ENCODE results near the gene UBR3.

The UBR3 gene

DNA sequence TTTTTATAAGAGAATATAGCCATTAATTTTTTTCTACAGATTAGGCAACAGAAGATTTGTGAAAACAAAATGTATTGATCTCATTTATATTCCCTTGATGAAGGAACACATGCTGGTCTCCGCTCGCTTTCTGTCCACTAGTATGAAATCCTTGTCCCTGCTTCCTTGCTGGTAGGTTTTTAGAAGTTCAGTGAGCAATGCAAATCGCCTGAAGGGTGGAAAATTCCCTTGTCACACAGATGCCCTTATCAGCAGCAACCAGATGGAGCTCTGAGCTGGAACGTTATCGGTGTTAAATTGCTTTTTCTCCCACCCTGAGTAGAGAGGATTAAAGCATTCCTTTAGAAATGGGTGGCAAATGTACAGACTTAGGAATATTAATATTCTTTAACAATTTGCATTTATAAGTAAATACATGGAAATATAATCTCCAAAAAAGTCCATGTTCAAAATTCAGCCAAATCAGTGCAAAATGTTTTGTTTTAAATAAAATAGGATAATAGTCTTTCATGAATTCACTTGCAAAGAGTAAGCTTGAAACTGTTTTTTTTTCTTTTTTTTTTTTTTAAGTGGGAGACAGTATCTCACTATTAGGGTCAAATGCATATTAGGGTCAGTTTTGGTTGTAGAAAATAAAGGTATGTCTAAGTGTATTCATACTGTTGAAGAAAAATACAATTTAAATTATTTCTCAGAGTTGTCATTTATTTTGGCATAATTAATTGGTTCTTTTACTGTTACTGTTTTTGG, 186.7 kb downstream of the UBR3 start:
- DNase-seq, result no peak

DNA sequence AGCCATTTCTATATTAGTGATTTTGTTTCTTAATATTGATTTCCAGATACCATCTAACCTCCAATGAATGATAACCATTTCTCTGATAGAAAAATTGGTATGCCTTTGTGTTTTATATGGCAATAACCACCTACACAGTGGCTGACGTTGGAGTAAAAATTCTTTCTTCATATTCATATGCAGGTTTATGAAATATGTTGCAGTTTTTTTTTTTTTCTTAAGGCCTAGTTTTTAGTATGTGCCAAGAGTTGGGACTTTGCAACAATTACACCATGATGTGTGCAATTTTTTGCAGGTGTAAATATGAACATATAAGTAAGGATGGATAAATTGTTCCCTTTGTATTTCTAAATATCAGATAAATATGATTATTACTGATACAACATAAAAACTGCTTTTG, 187.5 kb downstream of the UBR3 start:
- DNase-seq, result no peak

DNA sequence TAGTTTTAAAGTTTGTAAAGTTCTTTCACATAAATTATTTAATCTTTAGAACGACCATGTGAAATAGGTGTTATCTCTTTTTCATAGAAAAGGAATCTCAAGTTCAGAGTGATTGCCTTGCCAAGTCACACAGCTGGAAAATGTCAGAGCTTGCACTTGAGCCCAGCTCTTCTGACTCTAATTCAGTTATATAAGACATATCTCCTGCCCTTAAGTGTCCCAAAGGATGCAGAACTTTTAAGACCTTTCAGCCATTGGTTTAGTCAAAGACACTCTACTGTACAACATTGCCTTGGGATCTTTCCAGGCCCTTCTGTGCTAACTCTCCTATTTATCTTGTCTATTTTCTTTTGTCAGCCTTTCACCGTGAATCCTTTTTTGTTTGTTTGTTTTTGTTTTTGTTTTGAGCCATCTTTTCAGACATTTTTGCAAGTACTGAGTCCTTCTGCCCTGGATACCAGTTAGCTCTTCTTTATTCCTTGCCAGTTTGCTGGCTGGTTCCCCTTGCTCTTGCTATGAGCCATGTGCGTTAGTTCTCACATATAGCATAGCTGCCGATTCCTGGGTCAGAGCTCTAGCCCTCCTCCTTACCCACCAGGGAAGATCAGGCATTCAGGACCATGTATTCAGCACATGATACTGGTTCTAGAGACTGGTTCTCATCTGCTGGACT, 190.7 kb downstream of the UBR3 start:
- no peak for DNase-seq

DNA sequence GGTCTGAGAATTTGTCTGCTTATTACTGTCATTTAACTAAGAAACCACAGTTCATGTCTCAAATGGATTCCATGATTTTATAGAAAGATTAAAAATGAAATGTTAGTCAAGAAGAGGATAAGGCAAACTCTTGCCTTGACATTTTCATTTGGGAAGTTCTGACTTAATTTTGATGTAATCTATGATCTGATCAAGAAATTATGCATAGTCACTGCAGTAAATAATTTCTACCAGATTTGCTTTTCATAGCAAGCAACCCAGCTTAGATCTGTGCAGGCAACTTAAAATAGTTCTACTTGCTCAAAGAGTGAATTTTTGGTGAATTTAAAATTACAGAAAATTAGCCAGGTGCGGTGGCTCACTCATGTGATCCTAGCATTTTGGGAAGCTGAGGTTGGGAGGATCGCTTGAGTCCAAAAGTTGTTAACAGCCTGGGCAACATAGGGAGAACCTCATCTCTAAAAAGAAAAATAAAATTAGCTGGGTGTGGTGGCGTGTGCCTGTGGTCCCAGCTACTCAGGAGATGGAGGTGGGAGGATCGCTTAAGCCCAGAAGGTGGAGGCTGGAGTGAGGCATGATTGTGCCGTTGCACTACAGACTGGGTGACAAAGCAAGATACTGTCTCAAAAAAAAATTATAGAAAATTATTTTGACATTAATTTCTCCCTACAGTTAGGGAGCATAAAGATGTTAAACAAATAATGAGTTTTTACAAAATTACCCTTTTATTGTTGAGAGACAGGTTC, 192.0 kb downstream of the UBR3 start:
- DNase-seq, result no peak

DNA sequence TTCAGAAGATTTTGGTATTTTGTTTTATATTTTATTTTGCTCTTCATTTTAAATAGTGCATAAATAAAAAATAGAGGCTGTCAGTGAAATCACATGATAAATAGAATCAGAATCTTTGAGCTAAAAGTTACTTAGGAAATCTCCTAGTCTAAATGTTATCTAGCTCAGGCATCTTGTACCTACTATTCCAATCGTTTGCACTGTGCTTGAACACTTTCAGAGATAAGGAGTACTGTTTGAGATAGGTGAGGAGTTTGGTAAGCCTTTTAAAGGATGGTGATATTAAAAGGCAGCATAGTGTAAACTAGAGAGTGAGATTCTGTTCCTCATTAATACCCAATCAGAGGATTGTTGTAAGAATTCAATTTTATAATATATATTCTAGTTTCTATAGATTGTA, 193.5 kb downstream of the UBR3 start:
- DNase-seq, result no peak

DNA sequence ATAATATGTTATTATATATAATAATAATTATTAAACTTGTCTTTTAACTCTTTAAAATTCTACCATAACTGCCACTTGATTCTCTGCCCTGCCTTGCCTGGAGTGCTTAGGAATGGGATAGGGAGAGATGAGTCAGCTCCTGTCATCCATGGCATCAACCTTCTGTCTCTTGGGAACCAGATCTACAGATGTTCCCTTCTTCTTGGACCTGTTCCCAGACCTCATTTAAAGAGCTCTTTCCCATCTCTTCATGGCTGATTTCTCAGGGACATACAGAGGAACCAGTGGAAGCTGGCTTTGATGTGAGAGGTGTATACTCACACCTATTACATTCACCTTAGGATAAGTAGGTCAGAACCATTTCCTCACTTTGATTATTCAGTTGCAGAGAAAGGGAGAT, 195.4 kb downstream of the UBR3 start:
- DNase-seq, result no peak

DNA sequence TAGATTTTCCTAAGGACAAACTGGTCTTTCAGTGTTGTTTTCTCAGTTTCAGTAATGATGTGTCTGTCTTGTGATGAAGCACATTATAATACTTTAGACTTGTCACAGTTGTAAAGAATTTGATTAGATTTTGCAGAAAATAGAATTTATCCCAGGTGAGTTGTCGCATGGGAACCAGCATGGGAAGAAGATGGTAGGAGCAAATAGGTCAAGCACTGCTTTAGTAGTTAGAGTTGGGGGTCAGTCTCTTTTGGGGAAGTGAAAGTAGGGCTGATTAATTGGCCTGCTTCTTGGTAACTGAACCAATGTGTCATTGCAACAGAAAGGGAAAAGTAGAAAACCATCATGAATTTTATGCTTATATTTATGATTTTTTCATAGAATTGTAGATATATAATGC, 197.5 kb downstream of the UBR3 start:
- DNase-seq, result no peak

DNA sequence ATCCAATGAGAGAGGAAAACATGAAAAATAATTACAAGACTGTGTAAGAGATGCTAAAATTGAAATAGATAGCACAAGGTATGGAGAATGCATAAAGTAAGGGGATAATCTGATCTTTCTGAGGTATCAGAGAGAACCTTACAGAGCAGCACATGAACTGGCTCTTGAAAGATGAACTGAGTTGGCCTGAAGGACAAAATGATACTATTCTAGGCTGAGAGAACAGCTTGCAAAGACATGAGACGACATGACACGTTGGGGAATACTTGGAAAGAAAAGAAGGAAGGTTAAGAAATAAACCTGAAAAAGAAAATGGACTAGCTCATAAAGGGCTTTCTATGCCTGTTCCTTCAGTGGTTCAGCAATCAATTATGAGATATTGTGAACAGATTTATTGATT, 198.0 kb downstream of the UBR3 start:
- DNase-seq, result no peak

DNA sequence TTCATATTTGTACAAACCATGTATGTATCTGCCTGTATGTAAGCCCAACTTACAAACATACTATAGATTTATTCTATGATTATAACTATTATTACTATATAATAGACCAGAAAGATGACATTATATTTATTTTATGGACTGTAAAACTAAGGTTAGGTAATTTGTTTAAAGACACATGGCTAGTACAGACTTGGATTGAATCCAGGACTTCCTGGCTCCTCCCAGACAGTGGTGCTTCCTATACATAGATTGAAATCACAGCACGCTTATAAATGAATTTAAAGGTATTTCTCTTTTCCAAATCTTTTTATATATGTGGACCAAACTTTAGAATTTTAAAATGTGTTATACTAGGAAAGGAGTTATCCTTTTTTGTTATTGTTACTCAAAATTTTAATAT, 199.1 kb downstream of the UBR3 start:
- DNase-seq, result no peak

DNA sequence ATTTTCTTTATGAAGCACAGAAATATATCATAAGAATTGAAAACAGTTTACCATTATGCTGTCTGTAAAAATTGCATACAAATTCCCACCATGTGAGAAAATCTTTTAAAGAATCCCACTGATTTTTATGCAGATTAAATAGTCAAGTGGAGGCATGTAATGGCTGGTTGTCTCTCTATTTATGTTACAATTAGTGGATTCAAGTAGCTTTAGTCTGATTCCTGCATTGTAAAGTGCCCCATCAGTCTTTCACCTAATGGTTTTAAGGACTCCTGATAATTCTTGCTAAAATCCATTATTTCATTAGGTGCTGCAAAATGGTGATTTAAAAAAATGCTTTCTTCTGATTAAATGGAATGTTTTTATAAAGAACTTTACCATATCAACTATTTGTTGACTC, 202.3 kb downstream of the UBR3 start:
- DNase-seq, result no peak

DNA sequence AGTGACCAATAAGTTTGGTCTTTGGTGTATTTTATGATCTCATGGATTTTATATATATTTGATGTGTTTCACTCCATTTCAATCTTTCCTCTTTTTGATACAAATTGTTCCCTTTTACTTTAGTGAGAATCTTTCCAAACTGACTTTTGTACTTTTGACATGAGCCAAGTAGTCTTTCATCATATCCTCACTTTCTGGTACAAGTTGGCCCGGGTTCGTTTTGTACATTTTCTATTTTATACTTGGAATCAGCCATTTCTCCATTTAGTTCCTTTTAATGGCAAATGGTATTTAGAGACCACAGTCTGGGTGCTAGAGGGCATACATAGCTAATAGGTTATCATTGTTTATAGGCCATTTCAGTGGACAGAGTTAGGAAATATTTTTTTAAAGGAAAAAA, 202.8 kb downstream of the UBR3 start:
- DNase-seq, result no peak

DNA sequence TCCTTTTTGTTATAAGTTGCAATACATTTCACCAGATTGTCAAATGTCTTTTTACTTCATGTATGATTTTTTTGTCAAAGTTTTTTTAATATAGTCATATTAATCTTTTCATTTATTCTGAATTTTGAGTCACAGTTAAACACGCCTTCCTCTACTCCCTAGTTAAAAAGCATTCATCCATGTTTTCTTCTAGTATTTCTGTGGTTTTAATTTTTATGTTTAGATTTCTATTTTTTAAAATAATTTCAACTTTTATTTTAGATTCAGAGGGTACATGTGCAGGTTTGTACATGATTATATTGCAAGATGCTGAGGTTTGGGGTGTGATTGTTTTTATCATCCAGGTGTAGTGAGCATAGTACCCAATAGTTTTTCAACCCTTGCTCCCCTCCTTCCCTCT, 204.0 kb downstream of the UBR3 start:
- DNase-seq, result no peak

DNA sequence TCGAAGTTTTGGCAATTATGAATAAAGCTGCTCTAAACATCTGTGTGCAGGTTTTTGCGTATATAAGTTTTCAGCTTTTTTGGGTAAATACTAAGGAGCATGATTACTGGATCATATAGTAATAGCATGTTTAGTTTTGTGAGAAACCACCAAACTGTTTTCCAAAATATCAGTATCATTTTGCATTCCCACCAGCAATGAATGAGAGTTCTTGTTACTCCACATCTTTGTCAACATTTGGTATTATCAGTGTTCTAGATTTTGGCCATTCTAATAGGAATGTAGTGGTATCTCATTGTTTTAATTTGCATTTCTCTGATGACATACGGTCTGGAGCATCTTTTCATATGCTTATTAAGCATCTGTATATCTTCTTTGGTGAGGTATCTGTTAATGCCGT, 207.3 kb downstream of the UBR3 start:
- no peak for DNase-seq

DNA sequence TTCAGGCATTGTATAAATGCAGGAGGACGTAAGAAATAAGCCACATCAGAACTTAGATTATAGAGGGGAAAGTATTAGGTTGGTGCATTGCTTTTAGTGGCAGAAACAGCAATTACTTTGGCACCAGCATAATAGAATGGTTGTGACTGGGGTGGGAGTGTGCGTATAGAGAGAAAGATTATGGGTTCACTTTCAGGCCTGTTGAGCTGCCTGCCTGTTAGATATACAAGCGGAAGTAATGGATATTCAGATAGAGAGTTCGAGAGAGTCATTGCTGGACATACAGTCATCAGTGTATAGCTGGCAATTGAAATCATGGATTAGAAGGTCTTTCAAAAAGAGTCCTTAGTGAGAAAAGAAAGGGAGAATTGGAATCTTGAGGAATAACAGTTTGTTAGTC, 211.5 kb downstream of the UBR3 start:
- DNase-seq, result no peak

DNA sequence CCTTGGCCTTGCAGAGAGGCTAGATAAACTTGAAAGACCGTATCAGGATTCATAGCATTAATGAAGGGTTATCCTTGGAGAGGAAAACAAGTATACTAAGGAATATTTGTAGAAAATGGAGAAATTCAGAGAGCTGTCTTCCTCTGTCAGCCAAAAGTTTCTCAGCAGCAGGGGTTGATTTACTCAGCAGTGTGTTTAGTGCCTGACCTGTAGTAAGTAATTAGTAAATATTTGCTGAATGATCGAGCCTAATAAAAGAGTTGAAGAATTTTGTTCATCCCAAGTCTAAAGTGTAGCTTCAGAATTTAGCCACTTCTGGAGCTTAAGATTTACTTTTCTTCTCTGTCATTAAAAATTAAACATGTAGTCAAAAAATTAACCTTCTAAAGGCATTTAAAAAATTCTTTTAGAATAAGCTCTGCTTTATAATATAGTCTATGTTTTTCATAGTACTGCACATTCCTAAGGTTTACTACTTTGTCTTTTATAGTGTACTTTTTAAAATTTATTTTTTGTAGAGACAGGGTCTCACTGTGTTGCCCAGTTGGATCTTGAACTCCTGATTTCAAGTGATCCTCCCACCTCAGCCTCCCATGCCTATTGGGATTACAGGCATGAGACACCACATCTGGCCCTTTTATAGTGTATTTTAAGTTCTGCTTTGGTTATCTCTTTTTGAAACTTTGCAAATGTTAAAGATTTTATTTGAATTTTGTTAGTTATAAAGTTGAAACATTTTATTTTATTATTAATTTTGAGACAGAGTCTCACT, 212.3 kb downstream of the UBR3 start:
- no peak for DNase-seq

DNA sequence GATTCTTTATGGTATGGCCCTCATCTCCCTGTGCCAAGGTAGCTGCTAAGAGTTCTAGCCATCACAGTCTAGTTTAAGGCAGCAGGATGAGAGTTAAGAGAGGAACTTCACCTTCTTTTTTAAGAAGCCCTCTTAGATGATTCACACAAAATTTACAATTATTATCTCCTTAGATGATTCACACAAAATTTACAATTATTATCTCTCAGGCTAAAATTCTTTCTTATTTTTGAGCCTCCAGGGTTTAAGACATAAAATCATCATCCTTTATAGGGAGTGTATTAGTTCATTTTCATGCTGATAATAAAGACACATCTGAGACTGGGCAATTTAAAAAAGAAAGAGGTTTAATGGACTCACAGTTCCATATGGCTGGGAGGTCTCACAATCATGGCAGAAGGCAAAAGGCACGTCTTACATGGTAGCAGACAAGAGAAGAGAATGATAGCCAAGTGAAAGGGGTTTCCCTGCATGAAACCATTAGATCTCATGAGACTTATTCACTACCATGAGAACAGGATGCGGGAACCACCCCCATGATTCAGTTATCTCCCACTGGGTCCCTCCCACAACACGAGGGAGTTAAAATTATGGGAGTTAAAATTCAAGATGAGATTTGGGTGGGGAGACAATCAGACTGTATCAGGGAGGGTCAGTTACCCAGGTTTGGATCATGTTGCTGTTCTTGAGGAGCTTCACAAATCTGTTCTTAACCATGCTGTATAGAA, 217.7 kb downstream of the UBR3 start:
- DNase-seq, result no peak

DNA sequence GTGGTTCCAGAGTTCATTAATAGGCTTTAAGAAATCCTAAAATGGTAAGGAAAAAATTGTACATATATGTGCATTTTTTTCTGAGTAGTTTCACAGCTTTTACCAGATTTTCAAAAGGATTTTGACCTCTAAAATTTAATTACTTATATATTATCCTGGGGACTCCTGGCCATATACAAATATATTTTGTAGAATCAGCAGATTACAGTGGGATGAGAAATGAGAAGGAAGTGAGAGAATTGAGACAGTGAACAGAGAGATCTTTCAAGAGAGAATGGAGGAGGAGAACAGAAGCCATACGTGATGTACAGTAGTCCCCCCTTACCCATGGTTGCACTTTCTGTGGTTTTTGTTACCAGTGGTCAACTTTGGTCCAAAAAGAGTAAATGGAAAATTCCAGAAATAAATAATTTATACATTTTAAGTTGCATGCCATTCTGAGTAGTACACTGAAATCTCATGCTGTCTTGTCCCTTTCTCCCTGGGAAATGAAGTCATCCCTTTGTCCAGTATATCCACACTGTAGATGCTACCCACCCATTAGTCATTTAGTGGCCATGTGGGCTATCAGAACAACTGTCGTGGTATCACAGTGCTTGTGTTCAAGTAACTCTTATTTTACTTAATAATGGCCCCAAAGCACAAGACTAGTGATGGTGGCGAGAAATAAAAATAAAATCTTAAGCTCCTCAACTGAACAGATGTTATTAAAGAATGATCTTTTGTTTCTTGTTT, 220.2 kb downstream of the UBR3 start:
- no peak for DNase-seq

DNA sequence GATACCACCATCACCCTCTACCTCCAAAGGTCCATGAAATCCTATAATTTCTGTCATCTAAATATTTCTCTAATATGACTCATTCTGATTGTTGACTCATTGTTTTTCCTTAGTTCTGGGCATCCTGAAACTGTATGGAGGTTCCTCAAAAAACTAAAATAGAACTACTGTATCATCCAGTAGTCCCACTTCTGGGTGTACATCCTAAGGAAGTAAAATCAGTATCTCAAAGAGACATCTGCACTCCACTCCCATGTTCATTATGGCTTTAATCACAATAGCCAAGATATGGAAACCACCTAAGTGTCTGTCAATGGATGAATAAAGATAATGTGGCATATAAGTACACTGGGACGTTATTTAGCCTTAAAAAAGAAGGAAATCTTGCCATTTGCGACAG, 224.9 kb downstream of the UBR3 start:
- no peak for DNase-seq

DNA sequence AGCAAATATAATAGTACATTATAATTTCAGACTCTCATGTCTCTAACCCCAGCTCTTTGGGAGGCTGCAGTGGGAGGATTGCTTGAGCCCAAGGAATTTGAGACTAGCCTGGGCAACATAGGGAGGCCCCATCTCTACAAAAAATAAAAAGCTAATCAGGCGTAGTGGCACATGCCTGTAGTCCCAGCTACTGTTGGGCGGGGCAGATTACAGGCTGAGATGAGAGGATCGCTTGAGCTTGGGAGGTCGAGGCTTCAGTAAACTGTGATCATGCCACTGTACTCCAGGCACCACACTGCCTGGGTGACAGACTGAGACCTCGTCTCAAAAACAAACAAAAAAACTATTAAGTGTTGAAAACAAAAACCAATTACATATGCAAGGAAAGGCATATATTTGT, 227.7 kb downstream of the UBR3 start:
- no peak for DNase-seq

DNA sequence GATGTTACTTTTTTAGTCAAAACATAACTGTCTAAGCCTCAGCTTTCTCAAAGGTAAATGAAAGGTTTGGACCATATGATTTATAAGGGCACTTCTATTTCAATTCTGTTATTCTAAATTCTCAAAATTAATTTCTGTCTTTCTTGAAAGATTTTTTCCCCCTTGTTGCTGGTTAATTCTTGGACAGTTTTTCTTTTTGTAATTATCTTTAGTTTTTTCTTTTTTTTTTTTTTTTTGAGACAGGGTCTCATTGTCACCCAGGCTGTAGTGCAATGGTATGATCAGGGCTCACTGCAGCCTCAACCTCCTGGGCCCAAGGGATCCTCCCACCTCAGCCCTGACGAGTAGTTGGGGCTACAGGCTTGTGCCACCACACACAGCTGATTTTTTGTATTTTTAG, 229.6 kb downstream of the UBR3 start:
- DNase-seq, result no peak

DNA sequence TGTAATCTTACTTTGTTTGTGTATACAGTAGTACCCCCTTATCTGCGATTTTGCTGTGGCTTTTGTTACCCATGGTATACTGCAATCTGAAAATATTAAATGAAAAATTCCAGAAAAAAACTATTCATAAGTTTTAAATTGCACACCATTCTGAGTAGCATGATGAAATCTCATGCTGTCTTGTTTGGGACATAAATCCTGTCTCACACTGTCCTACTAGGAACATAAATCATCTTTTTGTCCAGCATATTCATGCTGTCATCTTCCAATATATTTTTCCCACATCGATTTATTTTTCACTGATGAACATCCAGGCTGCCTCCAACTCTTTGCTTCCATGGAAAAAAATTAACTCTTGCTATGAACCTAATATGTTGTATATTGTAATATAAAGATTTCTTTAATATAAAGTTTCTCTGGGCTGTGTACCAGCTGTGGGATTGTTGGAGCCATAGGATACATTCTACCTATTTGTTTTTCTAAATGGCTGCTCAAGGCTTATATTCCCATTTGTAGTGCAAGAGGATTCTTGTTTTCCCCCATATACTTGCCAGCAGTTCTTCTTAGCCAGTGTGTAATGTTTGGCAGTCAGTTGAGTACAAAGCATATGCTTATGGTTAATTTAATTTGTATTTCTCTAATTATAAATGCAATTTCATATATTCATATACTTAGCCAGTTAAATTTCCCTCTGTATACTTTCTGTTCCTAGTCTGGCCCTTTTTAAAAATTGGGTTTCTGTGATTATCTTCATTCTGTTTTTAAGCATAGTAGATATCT, 236.4 kb downstream of the UBR3 start:
- DNase-seq, result no peak

All from CD4-positive, alpha-beta T cell treated with Interleukin-12 subunit alpha and Interleukin-12 subunit beta, for 1 hour (primary cell).